GM06990 (cell line): ENCODE results near the gene HDAC3.

Experiments used
- DNase-seq: peaks from one replicate; pipeline ENCODE4 v3.0.0-alpha.2; 2011; ENCODE audit not compliant: insufficient read length; ENCODE audit errors: extremely low read depth
- H3K27me3 ChIP-seq: replicated peaks from 2 replicates; pipeline ENCODE4 v1.6.0; 2011; ENCODE audit warnings: low read length; ENCODE audit not compliant: control insufficient read depth, insufficient read depth
- H3K36me3 ChIP-seq: 2 replicates; pipeline ENCODE4 v1.5.1; 2011; ENCODE audit warnings: low read length; ENCODE audit not compliant: control insufficient read depth, insufficient read depth
- H3K4me3 ChIP-seq: replicated peaks from 2 replicates; pipeline ENCODE4 v1.5.1; 2011; ENCODE audit warnings: low read depth, mild to moderate bottlenecking, control low read depth, low read length
- TF ChIP-seq, protein P1 (sequence below): IDR thresholded peaks from 2 replicates; pipeline ENCODE4 v1.5.1; 2011; ENCODE audit warnings: low read length, control low read depth, mild to moderate bottlenecking, inconsistent platforms; ENCODE audit not compliant: insufficient read depth, poor library complexity, severe bottlenecking

HDAC3 gene

DNA sequence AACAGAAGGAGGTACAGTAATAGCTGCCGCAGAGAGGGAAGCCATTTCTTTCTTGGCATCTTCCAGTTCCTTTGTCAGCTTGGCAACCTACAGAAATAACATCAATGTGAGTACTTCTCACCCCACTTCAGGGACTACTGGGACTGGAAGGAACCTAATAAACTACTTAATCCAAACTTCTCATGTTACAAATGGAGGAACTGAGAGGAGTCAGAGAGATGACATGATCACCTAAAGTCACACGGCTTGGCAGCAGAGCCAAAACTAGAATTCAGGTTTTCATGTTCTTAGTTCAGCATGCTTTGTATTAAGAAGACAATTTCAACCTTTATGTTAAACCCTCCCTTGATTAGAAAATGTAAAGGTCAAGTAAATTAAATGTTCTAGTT lies 62.5 kb downstream of the HDAC3 start:
- peaks cover 22% of the 10 kb centered on the region for H3K36me3 ChIP-seq

DNA sequence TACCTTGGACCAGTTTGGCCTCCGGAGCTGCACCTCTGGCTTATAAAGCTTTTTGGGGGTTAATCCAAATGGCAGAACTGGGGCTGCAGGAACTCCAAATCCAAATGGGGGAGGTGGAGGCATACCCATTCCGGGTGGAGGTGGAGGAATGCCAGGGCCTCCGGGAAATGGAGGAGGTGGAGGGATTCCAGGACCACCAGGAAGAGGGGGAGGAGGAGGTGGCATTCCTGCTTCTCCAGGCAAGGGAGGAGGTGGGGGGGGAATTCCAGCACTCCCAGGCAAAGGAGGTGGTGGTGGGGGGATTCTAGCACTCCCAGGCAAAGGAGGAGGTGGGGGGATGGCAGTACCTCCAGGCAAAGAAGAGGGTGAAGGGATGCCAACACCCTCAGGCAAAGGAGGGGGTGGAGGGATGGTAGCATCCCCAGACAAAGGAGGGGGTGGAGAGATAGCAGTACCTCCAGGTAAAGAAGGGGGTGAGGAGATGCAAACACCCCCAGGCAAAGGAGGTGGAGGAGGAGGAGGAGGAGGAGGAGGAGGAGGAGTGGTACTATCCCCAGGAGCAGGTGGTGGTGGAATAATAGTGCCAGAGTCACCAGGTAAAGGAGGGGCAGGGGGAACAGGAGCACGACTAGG lies 63.0 kb downstream of the HDAC3 start:
- TF ChIP-seq, protein P1, sequence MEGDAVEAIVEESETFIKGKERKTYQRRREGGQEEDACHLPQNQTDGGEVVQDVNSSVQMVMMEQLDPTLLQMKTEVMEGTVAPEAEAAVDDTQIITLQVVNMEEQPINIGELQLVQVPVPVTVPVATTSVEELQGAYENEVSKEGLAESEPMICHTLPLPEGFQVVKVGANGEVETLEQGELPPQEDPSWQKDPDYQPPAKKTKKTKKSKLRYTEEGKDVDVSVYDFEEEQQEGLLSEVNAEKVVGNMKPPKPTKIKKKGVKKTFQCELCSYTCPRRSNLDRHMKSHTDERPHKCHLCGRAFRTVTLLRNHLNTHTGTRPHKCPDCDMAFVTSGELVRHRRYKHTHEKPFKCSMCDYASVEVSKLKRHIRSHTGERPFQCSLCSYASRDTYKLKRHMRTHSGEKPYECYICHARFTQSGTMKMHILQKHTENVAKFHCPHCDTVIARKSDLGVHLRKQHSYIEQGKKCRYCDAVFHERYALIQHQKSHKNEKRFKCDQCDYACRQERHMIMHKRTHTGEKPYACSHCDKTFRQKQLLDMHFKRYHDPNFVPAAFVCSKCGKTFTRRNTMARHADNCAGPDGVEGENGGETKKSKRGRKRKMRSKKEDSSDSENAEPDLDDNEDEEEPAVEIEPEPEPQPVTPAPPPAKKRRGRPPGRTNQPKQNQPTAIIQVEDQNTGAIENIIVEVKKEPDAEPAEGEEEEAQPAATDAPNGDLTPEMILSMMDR = no peak
- DNase-seq = no peak
- Histone ChIP-seq H3K36me3 (peaks cover 20% of the 10 kb centered on the region), H3K4me3 (no peak overlapping the region), H3K27me3 (no peaks in the 10 kb centered on the region)

More for the DNA sequence above, 62.5 kb downstream of the HDAC3 start:
- TF ChIP-seq, protein P1 = no peak
- H3K4me3 ChIP-seq = no peak overlapping the region
- no peaks in the 10 kb centered on the region for H3K27me3 ChIP-seq
- no peak for DNase-seq
